ENCODE measurements around the gene SLC5A10. TPM values are rescaled to one million over a fixed set of nuclear protein-coding genes. Genes with fewer than 3 reads are reported as not detected.

The SLC5A10 gene
- polyA plus RNA-seq, 1 experiment = 0.05 TPM

GRCh38 chr17:18960241-18960665, 8.3 kb downstream of the SLC5A10 start:
- POLR2A ChIA-PET = no interaction called here
- no peak for TF ChIP-seq CTCF (IDR thresholded peaks at IDR 0.05; ENCODE audit: insufficient read depth, low read depth, low read length)
- DNase-seq (ENCODE audit: low read depth) = no peak
- CTCF ChIA-PET = interaction anchor here (0.6 to 2.2 kb wide), 15 partner anchors 8 to 252 kb away, joined by 3 to 14 read pairs (median 4); partner anchors contain the start of gene SLC5A10
- H3K27me3 ChIP-seq (ENCODE audit: control insufficient read depth, insufficient read depth, low read length) = no peaks in the 10 kb centered on the region
- H3K4me3 ChIP-seq (ENCODE audit: low read depth, low read length) = no peak overlapping the region
- no peaks in the 10 kb centered on the region for H3K36me3 ChIP-seq (ENCODE audit: control insufficient read depth, insufficient read depth, low read length)

- TF ChIP-seq CTCF (IDR thresholded peaks at IDR 0.05; ENCODE audit: insufficient read depth, low read depth, low read length) = peak; percentile 94
- Histone ChIP-seq H3K27me3 (ENCODE audit: control insufficient read depth, insufficient read depth, low read length) (no peaks in the 10 kb centered on the region), H3K36me3 (ENCODE audit: control insufficient read depth, insufficient read depth, low read length) (no peaks in the 10 kb centered on the region), H3K4me3 (ENCODE audit: low read depth, low read length) (no peak overlapping the region)
- ChIA-PET CTCF (interaction anchor here (0.6 to 2.2 kb wide), 21 partner anchors 9 to 252 kb away, joined by 3 to 14 read pairs (median 4); partner anchors contain the start of genes FAM83G and SLC5A10), POLR2A (no interaction called here)
- no peak for DNase-seq (ENCODE audit: low read depth)
Measured at GRCh38 chr17:18960803-18961511, 9.0 kb downstream of the SLC5A10 start.

- no peak for DNase-seq (ENCODE audit: low read depth)
- Histone ChIP-seq H3K4me3 (ENCODE audit: low read depth, low read length) (no peak overlapping the region), H3K36me3 (ENCODE audit: control insufficient read depth, insufficient read depth, low read length) (no peaks in the 10 kb centered on the region), H3K27me3 (ENCODE audit: control insufficient read depth, insufficient read depth, low read length) (no peaks in the 10 kb centered on the region)
- ChIA-PET POLR2A (no interaction called here), CTCF (interaction anchor here (0.6 to 2.2 kb wide), 17 partner anchors 8 to 145 kb away, joined by 3 to 14 read pairs (median 4); partner anchors contain the start of gene SLC5A10)
- TF ChIP-seq CTCF (IDR thresholded peaks at IDR 0.05; ENCODE audit: insufficient read depth, low read depth, low read length) = no peak
Measured at GRCh38 chr17:18961634-18962493, 9.9 kb downstream of the SLC5A10 start.

GRCh38 chr17:18962494-18962815, 10.5 kb downstream of the SLC5A10 start:
- no peaks in the 10 kb centered on the region for H3K36me3 ChIP-seq (ENCODE audit: control insufficient read depth, insufficient read depth, low read length)
- POLR2A ChIA-PET = no interaction called here
- no peak overlapping the region for H3K4me3 ChIP-seq (ENCODE audit: low read depth, low read length)
- CTCF ChIA-PET = interaction anchor here (0.7 to 1.1 kb wide), 2 partner anchors 13 to 45 kb away, joined by 3 read pairs; no protein-coding TSS in a partner anchor
- no peak for TF ChIP-seq CTCF (IDR thresholded peaks at IDR 0.05; ENCODE audit: insufficient read depth, low read depth, low read length)
- no peaks in the 10 kb centered on the region for H3K27me3 ChIP-seq (ENCODE audit: control insufficient read depth, insufficient read depth, low read length)
- no peak for DNase-seq (ENCODE audit: low read depth)

Measured in BJ (cell line).